ENCODE measurements around the gene WDR90. TPM values are rescaled to one million over a fixed set of nuclear protein-coding genes. Genes with fewer than 3 reads are reported as not detected.

Gene WDR90
- polyA plus RNA-seq, 1 donor (not counting 4 experiments of a cell fraction or from before 2014, with no cell fraction given): 5.9 TPM

- DNase-seq (ENCODE audit: low read depth, low spot score): no peak
- no peaks in the 10 kb centered on the region for H3K9me3 ChIP-seq (ENCODE audit: control insufficient read depth, low read depth, low read length)
- FAIRE-seq: no peak
- H3K27me3 ChIP-seq (ENCODE audit: control insufficient read depth, extremely low read depth, insufficient read depth, low read length): peaks cover 10% of the 10 kb centered on the region
- H3K9me1 ChIP-seq (ENCODE audit: control insufficient read depth, extremely low read depth, insufficient read depth, low read length): no peaks in the 10 kb centered on the region
- H3K79me2 ChIP-seq (ENCODE audit: control insufficient read depth, insufficient read depth, low read length): peaks cover 8% of the 10 kb centered on the region
- peaks cover 31% of the 10 kb centered on the region for H3K4me1 ChIP-seq (ENCODE audit: control insufficient read depth, extremely low read depth, insufficient read depth, low read length)
- H3K36me3 ChIP-seq (ENCODE audit: control insufficient read depth in 2 of 2, extremely low read depth in 1 of 2, insufficient read depth in 2 of 2, low read length in 2 of 2): no peaks in the 10 kb centered on the region
- peaks cover 8% of the 10 kb centered on the region for H4K20me1 ChIP-seq (ENCODE audit: control insufficient read depth, extremely low read depth, insufficient read depth, low read length)
- dilution Hi-C loops (cut with MboI; ENCODE audit: extremely low pct_ligation_motif_present, low sequenced_read_pairs): no loop called here
- peak overlapping the region; percentile 52 for H3K9ac ChIP-seq (ENCODE audit: control insufficient read depth, extremely low read depth, insufficient read depth, low read length)
- peak in 1 of 3 experiments; percentile 38 for TF ChIP-seq CTCF (optimal IDR thresholded peaks at IDR 0.05 in 1 of 3, IDR thresholded peaks at IDR 0.05 in 1 of 3, conservative IDR thresholded peaks at IDR 0.05 in 1 of 3; ENCODE audit: extremely low read depth in 1 of 3, insufficient read depth in 2 of 3, low read length in 3 of 3)
- TF ChIP-seq EZH2 (IDR thresholded peaks at IDR 0.05; ENCODE audit: low read length): no peak
- H3K4me2 ChIP-seq (ENCODE audit: control insufficient read depth, extremely low read depth, insufficient read depth, low read depth, low read length): peak overlapping the region; percentile 70
- peak overlapping the region; percentile 54 to 72 (median 54) for H3K4me3 ChIP-seq (ENCODE audit: control insufficient read depth in 2 of 3, extremely low read depth in 1 of 3, insufficient read depth in 2 of 3, low read depth in 1 of 3, low read length in 3 of 3)
- H3K27ac ChIP-seq (ENCODE audit: control insufficient read depth, insufficient read depth, low read length): no peak overlapping the region
- H2AFZ ChIP-seq (ENCODE audit: control insufficient read depth, low read length): no peak overlapping the region
Observed at GRCh38 chr16:715477-716199, 66.5 kb downstream of the WDR90 start.

- peaks cover 31% of the 10 kb centered on the region for H3K4me1 ChIP-seq (ENCODE audit: control insufficient read depth, extremely low read depth, insufficient read depth, low read length)
- no peak for DNase-seq (ENCODE audit: low read depth, low spot score)
- FAIRE-seq: no peak
- H3K9me3 ChIP-seq (ENCODE audit: control insufficient read depth, low read depth, low read length): no peaks in the 10 kb centered on the region
- peak overlapping the region; percentile 42 to 72 (median 54) for H3K4me3 ChIP-seq (ENCODE audit: control insufficient read depth in 2 of 3, extremely low read depth in 1 of 3, insufficient read depth in 2 of 3, low read depth in 1 of 3, low read length in 3 of 3)
- H3K27ac ChIP-seq (ENCODE audit: control insufficient read depth, insufficient read depth, low read length): no peak overlapping the region
- dilution Hi-C loops (cut with MboI; ENCODE audit: extremely low pct_ligation_motif_present, low sequenced_read_pairs): no loop called here
- no peak overlapping the region for H2AFZ ChIP-seq (ENCODE audit: control insufficient read depth, low read length)
- peak overlapping the region; percentile 52 for H3K9ac ChIP-seq (ENCODE audit: control insufficient read depth, extremely low read depth, insufficient read depth, low read length)
- H3K27me3 ChIP-seq (ENCODE audit: control insufficient read depth, extremely low read depth, insufficient read depth, low read length): peaks cover 5% of the 10 kb centered on the region
- H3K9me1 ChIP-seq (ENCODE audit: control insufficient read depth, extremely low read depth, insufficient read depth, low read length): no peaks in the 10 kb centered on the region
- TF ChIP-seq EZH2 (IDR thresholded peaks at IDR 0.05; ENCODE audit: low read length) (no peak), CTCF (optimal IDR thresholded peaks at IDR 0.05 in 1 of 3, IDR thresholded peaks at IDR 0.05 in 1 of 3, conservative IDR thresholded peaks at IDR 0.05 in 1 of 3; ENCODE audit: extremely low read depth in 1 of 3, insufficient read depth in 2 of 3, low read length in 3 of 3) (no peak)
- H3K4me2 ChIP-seq (ENCODE audit: control insufficient read depth, extremely low read depth, insufficient read depth, low read depth, low read length): peak overlapping the region; percentile 70
- H3K36me3 ChIP-seq (ENCODE audit: control insufficient read depth in 2 of 2, extremely low read depth in 1 of 2, insufficient read depth in 2 of 2, low read length in 2 of 2): no peaks in the 10 kb centered on the region
- H3K79me2 ChIP-seq (ENCODE audit: control insufficient read depth, insufficient read depth, low read length): peaks cover 8% of the 10 kb centered on the region
- H4K20me1 ChIP-seq (ENCODE audit: control insufficient read depth, extremely low read depth, insufficient read depth, low read length): peaks cover 8% of the 10 kb centered on the region
Observed at GRCh38 chr16:716200-716568, 67.0 kb downstream of the WDR90 start.

Measured in keratinocyte (primary cell).